Superior temporal gyrus (tissue), 1 donor: Measurements from ENCODE around the gene CLK3.
"Not testable (repeated sequence)": the region's sequence is repeated elsewhere in the genome, so short reads cannot be mapped to it uniquely, and the experiment has no call there.

ENCODE experiments used
- DNase-seq: peaks from one replicate; pipeline ENCODE4 v3.0.0-alpha.2; 2016; ENCODE audit errors: extremely low spot score

CLK3 gene

GRCh38 chr15:74615508-74616365 is at the start of gene CLK3:
TSS of gene CLK3 (plus strand) at chr15:74615836. CDS start at chr15:74619197, 3,361 bp downstream.
- peak; percentile 93 for DNase-seq

- no peak for DNase-seq
Measured at GRCh38 chr15:74568594-74568993, 47.0 kb upstream of the CLK3 start.

GRCh38 chr15:74569731-74570070 is 45.9 kb upstream of the CLK3 start:
- DNase-seq, result no peak

- DNase-seq, result no peak
Measured at GRCh38 chr15:74571191-74571590, 44.4 kb upstream of the CLK3 start.

- DNase-seq, result no peak
Measured at GRCh38 chr15:74573987-74574386, 41.6 kb upstream of the CLK3 start.

GRCh38 chr15:74578496-74578994 is 37.1 kb upstream of the CLK3 start:
- no peak for DNase-seq

- DNase-seq, result no peak
Measured at GRCh38 chr15:74579001-74579400, 36.6 kb upstream of the CLK3 start.

- no peak for DNase-seq
Measured at GRCh38 chr15:74580538-74581350, 34.9 kb upstream of the CLK3 start.

GRCh38 chr15:74584204-74584603 is 31.4 kb upstream of the CLK3 start:
- no peak for DNase-seq

- DNase-seq, result peak; percentile 63
Measured at GRCh38 chr15:74584779-74585178, 30.9 kb upstream of the CLK3 start.

- no peak for DNase-seq
Measured at GRCh38 chr15:74585191-74585590, 30.4 kb upstream of the CLK3 start.

GRCh38 chr15:74585857-74586256 is 29.8 kb upstream of the CLK3 start:
- no peak for DNase-seq

- no peak for DNase-seq
Measured at GRCh38 chr15:74589826-74590225, 25.8 kb upstream of the CLK3 start.

GRCh38 chr15:74592222-74592621 is 23.4 kb upstream of the CLK3 start:
- no peak for DNase-seq

GRCh38 chr15:74593122-74593521 is 22.5 kb upstream of the CLK3 start:
- no peak for DNase-seq

GRCh38 chr15:74594455-74594854 is 21.2 kb upstream of the CLK3 start:
- DNase-seq, result no peak

GRCh38 chr15:74595271-74595670 is 20.4 kb upstream of the CLK3 start:
- DNase-seq, result no peak

- not testable (repeated sequence) for DNase-seq
Measured at GRCh38 chr15:74596736-74597135, 18.9 kb upstream of the CLK3 start.

- DNase-seq, result not testable (repeated sequence)
Measured at GRCh38 chr15:74597146-74597705, 18.4 kb upstream of the CLK3 start.

- DNase-seq, result peak; percentile 96
Measured at GRCh38 chr15:74598126-74598842, 17.4 kb upstream of the CLK3 start.

GRCh38 chr15:74599156-74599555 is 16.5 kb upstream of the CLK3 start:
- no peak for DNase-seq
